ENCODE results near the gene DNASE1L1.

GRCh38 chrX:154436983-154437752 is 28.1 kb upstream of the DNASE1L1 start, which contains the start of gene GDI1:
- no peak for TF ChIP-seq POLR2A (IDR thresholded peaks at IDR 0.05; ENCODE audit: extremely low read depth, insufficient read length)
- TF ChIP-seq CTCF (IDR thresholded peaks at IDR 0.05; ENCODE audit: low read depth, low read length) = no peak
